Measurements from ENCODE around the gene VASH1. TPM values are rescaled to one million over a fixed set of nuclear protein-coding genes. Genes with fewer than 3 reads are reported as not detected.

The VASH1 gene
- total RNA-seq, 1 experiment from 2014 or later, result 2.8 TPM

DNA sequence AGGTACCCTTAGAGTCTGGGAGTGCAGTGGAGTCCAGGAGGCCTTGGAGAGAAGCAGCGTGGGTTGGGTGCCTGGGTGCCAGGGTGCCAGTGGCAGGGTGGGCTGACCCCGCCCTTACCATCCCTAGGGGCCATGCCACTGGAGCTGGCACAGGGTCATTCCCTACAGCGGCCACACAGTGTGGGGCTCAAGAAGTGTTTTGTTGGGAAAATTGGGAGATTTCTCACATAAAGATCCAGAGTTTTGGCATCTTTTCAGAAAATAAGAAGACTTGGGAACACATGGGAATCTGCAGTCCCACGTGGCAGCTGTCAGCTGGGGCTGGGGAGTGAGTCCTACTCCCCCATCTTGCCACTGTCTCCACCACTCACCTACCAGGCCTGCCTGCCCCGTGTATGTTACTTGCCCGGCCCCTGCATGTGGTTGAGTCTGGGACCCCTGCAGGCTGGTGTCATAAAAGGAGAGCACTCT lies 4.2 kb downstream of the VASH1 start:
- DNase-seq, result no peak
- no peaks in the 10 kb centered on the region for H3K36me3 ChIP-seq
- H3K9me3 ChIP-seq, result no peaks in the 10 kb centered on the region
- H3K4me3 ChIP-seq, result no peak overlapping the region
- H3K27me3 ChIP-seq, result no peaks in the 10 kb centered on the region

DNA sequence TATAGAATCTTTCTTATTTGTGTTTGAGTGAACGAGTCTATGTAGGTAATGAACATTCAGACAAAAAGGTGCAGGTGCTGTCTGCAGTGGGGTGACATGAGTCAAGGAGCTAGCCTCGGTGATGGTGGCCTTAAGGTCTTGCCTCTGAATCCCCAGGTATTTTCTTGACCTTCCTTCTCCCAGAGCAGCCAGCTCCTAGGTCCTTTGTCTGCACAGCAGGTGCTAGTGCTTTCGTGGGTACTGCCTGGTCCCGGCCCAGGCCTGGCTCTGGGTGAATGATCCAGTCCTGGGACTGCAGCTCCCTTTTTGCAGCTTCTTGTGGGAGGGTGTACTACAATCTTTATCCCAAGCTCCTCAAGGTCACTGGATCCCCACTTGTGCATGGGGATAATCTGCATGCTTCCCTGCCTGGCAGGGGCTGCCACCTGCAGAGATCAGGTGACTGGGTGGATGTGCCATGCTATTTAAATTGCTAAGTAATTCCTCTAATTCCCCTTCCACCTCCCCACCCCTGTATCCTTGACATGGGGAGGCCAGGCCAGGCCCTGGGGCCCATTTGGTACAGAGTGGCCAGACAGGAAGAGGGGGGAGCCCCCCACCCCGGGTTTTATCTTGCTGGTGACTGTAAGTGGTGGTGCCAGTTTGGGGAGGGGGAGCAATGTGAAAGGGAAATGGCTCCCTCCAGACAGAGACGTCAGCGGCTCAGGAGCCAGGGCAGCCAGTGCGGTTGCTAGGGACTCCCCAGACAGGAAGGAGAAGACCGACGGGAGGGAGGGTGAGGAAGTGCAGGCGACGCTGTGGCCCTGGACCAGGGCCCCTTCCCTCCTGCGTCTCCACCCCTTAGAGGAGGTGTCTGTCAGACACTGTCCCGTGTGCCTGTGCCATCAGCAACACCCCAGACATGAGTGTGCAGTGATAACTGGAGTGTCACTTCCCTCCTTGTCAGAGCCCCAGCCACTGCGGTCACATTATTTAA lies 6.7 kb downstream of the VASH1 start:
- no peak for DNase-seq
- no peaks in the 10 kb centered on the region for H3K36me3 ChIP-seq
- no peaks in the 10 kb centered on the region for H3K9me3 ChIP-seq
- no peak overlapping the region for H3K4me3 ChIP-seq
- no peaks in the 10 kb centered on the region for H3K27me3 ChIP-seq

DNA sequence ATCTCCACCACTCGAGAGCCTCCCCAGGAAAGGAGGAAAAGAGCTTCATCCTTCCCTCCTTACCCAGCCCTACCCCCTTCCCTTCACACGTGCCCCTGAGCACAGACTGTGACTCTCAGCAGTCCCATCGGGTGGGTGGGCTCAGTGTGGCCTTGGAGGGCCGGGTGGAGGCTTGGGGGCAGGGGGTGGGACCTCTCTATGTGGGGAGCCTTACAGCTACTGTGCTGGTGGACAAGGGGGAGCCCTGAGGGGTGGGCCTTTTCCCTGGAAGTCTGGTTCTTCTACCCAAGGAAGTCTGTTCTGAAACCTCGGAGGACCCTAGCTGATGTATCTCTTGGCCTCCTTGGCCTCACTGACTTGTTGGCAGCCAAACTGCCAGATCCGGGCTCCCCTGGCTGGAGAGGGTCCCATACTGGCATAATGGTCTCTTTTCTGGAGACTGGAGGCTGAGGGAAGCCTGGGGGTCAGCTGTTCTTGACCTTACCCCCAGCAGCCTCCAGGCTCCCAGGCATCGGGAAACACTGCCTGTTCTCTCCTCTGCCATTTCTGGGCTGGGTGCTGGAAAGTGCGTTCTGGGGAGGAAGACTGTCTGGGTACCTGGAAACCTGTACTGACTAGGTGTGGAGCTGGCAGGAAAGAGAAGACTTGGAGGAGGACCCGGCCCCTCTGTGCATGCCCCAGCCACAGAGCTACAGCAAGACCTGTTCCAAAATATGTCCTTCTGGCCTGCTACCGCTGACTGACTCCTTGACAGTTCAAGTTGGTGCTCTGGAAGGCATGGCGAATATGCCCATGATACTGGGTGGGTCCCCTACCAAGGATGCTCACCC lies 7.6 kb downstream of the VASH1 start:
- no peaks in the 10 kb centered on the region for H3K27me3 ChIP-seq
- H3K36me3 ChIP-seq, result no peaks in the 10 kb centered on the region
- DNase-seq, result no peak
- no peak overlapping the region for H3K4me3 ChIP-seq
- no peaks in the 10 kb centered on the region for H3K9me3 ChIP-seq

DNA sequence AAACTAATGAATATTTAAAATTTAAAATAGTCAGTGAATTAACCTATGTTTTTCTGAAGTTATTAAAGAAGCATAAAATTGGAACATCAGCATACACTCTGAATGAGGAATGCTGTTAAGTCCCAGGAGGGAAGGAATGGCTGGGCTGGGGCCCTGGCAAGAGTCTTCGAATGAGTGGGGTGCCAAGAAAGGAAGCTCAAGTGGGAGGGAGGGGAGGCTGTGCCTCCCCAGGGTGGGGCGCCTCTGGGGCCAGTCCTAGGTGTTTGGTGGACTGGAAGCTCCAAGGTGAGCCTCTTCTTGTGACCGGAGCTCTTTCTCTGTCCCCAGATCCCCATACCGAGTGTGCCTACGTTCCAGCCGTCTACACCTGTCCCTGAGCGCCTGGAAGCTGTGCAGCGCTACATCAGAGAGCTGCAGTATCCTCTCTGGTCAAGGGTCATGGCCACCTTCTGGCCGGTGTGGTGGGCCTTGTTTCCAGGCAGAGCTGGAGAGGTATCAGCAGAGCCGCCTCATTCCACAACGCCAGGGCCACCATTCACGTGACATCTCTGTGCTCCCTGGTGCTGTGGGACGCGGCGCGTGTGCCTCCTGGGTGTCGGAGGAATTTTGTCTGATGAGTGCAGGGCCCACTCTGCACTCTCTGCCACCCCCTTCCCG lies 8.5 kb downstream of the VASH1 start:
- Histone ChIP-seq H3K36me3 (no peaks in the 10 kb centered on the region), H3K27me3 (no peaks in the 10 kb centered on the region), H3K9me3 (no peaks in the 10 kb centered on the region), H3K4me3 (no peak overlapping the region)
- no peak for DNase-seq

DNA sequence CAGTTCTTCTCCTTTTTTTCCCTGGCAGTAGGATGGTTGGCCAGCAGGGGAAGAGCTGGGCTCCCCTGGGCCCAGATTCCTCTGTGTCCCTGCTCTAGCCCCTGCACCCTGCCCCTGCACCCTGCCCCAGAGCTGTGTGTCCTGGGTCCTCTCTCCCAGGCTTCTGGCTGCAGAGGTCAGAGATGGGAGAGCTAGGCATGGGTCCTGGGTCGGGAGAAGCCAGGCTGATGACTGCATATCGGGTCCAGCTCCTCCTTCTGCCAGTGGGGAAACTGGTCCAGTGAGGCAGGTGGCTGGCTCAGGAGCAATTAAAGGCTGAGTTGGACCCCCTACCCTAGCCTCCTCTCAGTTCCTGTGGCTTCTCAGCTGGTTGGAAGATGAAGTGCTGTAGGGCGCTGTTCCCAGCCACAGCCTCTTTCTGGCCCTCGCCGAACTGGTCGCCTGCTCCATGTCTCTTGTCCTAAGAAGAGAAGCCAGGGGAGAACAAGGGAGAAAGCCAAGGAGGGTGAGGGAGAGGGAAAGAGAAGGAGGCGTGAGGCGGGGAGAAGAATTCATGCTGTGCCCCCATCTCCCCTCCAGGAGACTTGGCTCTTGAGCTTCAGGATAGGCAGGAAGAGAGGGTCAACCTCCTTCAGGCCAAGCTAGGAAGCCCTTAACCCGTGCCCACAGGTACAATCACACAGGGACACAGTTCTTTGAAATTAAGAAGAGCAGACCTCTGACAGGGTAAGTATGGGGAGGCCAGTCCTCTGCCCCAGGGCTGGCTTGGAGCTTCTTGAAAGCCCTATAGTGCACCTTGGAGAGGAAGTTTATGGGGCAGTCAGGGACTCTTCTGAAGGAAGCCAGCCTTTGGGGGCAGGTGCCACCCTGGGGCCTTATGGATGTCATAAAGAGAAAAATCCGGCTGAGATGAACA lies 9.5 kb downstream of the VASH1 start:
- no peaks in the 10 kb centered on the region for H3K27me3 ChIP-seq
- H3K4me3 ChIP-seq, result no peak overlapping the region
- DNase-seq, result no peak
- H3K9me3 ChIP-seq, result no peaks in the 10 kb centered on the region
- no peaks in the 10 kb centered on the region for H3K36me3 ChIP-seq

DNA sequence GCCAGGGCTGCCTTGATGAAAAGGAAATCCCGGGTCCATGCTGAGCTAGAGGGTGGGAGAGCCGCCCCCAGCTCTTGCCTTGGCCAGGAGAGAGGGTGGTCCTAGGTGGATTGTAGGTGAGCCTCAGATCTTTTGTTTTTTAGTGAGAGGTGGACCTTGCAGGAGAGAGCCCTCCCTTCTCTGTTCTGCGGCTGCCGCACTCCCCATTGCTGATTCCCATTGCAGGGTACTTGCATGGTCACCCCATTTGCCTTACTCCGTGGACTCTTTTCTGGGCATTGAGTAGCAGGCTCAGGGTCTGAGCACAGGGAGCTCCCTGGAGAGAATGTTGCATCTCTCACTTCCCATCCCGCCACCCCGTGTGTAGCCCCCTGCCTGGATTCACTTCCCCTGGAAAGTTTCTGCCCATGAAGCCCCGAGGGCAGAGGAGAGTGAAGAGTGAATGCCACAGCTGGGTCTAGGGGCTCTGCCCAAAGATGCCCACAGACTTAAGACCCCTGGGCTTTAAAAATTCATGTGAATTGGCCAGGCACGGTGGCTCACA lies 10.2 kb downstream of the VASH1 start:
- no peak overlapping the region for H3K4me3 ChIP-seq

DNA sequence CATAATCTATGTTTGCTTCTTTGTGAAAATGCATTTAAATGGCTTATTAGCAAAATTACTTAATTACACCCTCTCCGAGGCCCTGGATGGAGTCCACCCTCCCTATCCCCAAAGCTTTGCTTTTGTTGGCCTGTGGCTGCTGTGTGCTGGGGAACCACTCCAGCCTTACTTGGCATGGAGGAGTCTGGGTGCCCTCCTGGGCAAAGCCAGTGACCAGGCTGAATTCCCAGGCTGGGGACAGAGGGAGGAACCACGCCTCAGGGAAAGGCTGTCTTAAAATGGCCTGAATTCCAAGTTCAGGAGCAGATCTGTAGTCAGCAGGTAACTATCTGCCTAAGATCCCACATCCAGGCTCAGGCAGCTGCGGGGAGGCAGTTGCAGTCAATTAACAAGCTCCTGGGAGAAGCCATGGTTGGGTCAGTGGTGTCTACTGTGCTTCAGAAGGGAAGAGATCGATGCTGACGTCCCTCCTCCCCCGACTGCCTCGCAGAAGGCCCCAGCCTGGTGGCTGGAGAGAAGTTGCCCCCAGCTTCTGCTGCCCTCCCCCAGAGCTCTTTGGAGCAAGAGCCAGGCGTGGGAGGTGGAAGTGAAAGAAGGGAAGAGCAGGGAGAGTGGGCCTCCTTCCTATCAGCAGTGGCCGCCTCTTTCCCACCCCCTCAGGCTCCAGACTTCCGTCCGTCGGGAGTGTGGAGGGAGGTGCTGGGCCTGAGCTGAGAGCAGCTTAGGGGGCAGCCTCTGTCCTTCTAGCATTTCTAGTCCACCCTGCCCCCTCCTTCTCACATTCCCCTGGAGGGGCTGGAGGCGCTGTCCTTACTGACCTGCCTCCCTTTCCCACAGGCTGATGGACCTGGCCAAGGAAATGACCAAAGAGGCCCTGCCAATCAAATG lies 11.3 kb downstream of the VASH1 start:
- no peaks in the 10 kb centered on the region for H3K36me3 ChIP-seq
- no peak for DNase-seq
- H3K4me3 ChIP-seq, result no peak overlapping the region
- no peaks in the 10 kb centered on the region for H3K27me3 ChIP-seq
- no peaks in the 10 kb centered on the region for H3K9me3 ChIP-seq

More for the DNA sequence above, 10.2 kb downstream of the VASH1 start:
- Histone ChIP-seq H3K9me3 (no peaks in the 10 kb centered on the region), H3K27me3 (no peaks in the 10 kb centered on the region), H3K36me3 (no peaks in the 10 kb centered on the region)
- DNase-seq, result no peak

DNA sequence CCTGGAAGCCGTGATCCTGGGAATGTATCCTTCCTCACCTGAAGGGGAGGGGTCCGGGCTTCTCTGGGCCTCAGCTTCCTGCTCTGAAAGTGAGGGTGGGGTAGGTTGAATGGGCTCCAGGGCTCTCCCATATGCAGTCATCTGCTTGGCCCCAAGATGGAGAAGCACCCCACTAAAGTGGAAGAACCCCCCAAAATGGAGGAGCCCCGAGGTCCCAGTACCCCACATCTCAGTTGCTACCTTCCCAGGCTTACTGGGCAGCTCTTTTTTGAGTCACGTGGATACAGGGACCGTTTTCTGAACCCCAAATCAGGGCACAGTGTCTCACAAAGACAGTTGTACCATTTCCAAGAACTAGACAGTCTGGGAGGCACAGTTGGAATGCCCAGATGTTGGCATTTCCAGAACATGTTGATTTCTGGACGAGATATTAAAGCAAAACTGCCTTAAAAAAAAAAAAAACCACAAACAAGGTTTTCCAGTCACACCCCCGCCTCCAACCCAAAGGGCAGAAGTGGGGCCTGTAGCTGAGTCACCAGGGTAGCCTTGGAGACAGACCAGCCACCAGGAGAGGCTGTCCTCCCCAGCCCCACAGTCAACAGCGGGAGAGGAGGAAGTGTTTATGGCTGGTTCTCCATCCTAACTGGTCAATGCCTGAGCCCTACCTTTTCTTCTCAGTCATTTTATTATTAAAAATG lies 12.1 kb downstream of the VASH1 start:
- no peak overlapping the region for H3K4me3 ChIP-seq
- H3K9me3 ChIP-seq, result no peaks in the 10 kb centered on the region
- peak; percentile 72 for DNase-seq

DNA sequence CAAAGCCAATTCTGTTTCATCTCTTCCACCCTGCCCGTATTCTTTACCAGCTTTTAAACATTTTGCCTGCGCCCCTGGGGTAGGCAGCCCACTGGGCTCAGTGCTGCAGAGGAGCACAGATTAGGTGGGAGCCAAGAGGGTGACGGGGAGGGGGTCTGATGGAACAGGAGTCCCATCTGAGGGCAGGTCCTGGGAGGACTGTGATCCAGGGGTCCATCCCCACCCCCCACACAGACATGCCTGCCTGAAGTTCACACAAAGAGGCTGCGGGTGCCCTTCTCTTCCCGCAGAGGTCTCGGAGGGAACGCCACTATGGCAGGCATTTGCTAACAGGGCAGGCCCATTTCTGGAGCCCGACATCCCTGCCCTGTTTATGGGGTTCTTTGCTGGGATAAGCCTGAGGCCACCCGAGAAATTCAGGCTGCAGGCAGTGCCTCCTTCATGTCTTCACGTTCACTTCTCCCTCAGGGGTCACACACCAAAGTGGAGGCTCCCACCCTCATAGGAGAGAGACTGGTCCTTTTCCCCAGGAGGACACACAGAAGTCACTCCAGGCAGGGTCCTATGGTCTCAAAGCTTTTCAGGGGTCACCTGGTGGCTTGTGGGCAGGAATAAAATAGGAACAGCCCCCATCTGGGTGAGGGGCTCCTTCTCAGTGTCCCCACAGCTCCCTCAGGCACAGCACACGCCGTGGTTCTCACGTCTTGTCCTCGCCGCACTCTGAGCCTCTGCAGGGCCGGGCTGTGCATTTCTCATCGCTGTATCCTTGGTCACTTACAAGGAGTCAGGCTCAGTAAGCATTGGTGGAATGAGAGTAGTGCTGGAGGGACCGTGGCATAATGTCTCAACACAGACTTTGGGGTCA lies 12.9 kb downstream of the VASH1 start:
- Histone ChIP-seq H3K27me3 (no peaks in the 10 kb centered on the region), H3K4me3 (no peak overlapping the region), H3K36me3 (no peaks in the 10 kb centered on the region), H3K9me3 (no peaks in the 10 kb centered on the region)
- no peak for DNase-seq

More for the DNA sequence above, 12.1 kb downstream of the VASH1 start:
- Histone ChIP-seq H3K27me3 (no peaks in the 10 kb centered on the region), H3K36me3 (no peaks in the 10 kb centered on the region)

DNA sequence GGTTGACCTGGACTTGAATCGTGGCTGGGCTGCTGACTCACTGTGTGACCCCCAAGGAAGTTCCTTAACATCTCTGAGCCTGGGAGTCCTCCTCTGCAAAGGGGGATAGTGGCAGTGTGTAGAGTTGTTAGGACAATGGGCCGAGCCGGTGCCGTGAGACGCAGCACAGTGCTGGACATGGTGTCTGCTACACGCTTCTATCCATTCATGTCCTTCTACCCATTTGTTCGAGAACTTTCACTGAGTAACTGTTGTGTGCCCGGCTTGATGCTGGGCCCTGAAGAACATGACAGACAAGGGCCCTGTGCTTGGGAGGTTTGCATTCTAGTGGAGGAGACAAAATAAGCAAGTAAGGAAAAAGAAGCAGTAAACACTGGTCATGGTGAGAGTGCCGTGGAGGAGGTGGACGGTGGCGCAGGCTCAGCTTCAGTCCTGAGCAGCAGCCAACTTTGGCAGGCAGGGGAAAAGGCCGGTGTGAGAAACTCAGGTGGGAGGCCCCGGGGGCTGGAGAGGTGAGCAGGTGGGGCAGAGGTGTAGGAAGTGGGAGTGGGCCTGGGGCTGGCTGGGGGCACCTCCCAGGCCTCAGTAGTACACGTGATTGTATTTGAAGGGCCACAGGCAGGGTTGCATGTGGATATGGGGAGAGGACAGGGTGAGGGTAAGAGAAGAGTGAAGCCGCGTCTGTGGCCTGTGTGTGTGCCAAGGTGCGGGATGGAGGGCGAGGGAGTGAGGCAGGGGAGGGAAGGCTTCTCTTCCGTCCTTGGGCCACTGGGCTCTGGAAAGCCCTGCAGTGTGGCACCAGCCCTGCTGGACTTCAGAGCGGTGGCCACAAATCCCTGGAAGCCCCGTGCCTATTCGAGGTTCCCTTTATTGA lies 13.8 kb downstream of the VASH1 start:
- no peak for DNase-seq
- no peaks in the 10 kb centered on the region for H3K36me3 ChIP-seq
- no peaks in the 10 kb centered on the region for H3K27me3 ChIP-seq
- no peaks in the 10 kb centered on the region for H3K9me3 ChIP-seq
- no peak overlapping the region for H3K4me3 ChIP-seq

DNA sequence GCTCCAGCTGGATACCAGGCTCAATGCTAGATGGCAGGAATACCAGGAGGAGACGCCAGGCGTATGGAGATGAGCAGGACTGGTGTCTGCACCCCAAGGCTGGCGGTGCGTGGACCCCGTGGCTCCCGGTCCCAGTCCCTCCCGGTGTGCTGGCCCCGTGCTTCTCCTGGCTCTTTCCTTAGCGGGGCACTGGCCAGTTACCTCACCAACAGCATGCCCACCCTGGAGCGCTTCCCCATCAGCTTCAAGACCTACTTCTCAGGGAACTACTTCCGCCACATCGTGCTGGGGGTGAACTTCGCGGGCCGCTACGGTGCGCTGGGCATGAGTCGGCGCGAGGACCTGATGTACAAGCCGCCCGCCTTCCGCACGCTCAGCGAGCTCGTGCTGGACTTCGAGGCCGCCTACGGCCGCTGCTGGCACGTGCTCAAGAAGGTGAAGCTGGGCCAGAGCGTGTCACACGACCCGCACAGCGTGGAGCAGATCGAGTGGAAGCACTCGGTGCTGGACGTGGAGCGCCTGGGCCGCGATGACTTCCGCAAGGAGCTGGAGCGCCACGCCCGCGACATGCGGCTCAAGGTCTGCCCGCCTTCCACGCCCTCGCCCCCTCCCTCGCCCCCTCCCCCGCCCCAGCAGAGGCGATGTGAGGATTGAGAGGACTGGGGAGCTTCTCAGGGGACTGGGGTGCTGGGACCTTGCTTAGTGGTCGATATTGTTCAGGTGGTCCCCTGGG lies 14.6 kb downstream of the VASH1 start:
- DNase-seq, result no peak

More for the DNA sequence above, 14.6 kb downstream of the VASH1 start:
- no peak overlapping the region for H3K4me3 ChIP-seq
- no peaks in the 10 kb centered on the region for H3K36me3 ChIP-seq
- H3K27me3 ChIP-seq, result no peaks in the 10 kb centered on the region
- no peaks in the 10 kb centered on the region for H3K9me3 ChIP-seq

Data from MG63 (cell line).